Stimulated activated CD4-positive, alpha-beta T cell treated with anti-CD3 and anti-CD28 coated beads, Interleukin-1b, Interleukin-23, amount 100 ng/mL, for 4 hours (primary cell): ENCODE data around the gene SLC44A5.
"Not testable (repeated sequence)": the region's sequence is repeated elsewhere in the genome, so short reads cannot be mapped to it uniquely, and the experiment has no call there.

Source experiments
- DNase-seq, 2 donors: peaks; one replicate each; pipeline ENCODE4 v3.0.0-alpha.2; 2020; ENCODE audit warnings: low read depth in 2 of 2

Gene SLC44A5

DNA sequence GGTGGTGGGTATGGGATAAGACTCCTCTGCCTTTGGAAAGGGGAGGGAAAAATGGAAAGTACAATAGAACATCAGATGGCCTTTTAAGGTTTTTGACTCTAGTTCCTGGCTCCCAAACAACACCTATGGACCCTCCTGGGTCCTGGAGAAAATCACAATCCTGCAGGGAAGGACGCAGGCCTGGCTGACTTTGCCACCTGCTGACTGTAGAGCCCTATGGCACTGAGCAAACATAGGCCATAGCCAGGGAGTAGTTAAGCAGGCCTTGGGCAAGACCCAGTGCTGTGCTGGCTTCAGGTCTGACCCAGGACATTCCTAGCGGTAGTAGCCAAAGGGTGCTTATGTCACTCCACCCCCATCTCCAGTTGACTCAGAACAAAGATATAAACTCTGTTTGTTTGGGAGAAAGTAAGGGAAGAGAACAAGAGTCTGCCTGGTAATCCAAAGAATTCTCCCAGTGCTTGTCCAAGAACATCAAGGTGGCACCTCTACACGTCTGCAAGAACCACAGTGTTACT is 149.0 kb downstream of the SLC44A5 start:
- no peak for DNase-seq

DNA sequence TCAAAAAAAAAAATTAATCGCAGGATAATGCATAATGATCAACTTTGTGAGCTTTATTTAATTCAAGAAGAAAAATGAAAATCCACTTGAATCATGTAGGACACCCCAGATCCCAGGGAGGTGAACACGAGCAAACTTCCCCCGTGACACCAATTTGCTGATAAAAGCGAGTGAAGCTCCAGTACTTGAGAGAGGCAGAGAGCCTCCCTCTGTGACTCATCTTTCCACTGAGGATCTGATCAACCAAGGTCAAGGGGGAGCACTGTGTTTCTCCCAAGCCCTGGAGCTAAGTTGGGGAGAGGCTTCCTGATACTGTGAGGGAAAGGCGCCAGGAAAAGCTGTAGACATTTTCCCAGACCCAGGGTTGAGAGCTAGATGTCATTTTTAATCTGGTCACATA is 160.9 kb downstream of the SLC44A5 start:
- no peak for DNase-seq

DNA sequence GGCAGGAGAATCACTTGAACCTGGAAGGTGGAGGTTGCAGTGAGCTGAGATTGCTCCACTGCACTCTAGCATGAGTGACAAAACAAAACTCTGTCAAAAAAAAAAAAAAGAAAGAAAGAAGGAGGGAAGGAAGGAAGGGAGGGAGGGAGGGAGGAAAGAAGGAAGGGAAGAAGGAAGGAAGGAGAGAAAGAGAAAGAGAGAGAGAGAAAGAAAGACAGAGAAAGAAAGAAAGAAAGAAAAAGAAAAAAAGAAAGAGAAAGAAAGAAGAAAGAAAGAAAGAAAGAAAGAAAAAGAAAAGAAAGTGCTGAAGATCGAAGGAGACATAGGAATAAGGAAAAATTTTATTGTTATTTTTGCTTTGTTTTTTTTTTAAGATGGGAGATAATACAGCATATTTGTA is 166.7 kb downstream of the SLC44A5 start:
- no peak for DNase-seq

DNA sequence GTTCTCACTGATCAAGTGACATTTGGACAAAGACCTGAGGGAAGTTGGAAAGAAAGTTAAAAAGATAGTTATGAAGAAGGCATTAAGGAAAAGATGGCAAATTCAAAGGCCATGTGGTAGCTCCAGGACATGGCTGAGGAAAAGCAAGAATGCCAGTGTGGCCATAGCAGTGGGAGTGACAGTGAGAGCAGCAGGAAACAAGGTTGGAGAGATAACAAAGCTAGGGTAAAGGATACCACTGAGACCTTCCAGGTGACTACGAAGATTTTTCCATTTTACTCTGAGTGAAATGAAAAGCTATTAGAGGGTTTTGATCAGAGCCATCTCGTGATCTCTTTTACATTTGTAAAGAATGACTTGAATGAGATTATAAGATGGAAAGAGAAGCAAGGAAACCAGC is 170.6 kb downstream of the SLC44A5 start:
- no peak for DNase-seq

DNA sequence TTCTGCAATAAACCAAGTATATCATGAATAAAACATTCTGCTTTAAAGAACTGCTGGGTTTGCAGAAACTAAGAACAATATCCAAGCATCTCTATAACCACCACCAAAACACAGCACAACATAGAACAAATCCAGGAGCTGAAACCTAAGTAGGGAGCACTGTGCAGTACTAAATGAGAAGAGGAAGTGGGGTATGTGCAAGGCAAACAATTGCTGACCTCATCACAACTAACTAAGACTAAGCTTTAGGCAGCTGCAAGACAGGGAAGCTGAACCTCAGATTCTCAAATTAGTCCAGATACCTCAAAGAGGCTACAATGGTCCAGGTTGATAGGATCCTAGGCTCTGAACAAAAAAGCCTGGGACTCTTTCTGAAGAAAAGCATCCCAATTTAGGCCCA is 172.6 kb downstream of the SLC44A5 start:
- no peak for DNase-seq

DNA sequence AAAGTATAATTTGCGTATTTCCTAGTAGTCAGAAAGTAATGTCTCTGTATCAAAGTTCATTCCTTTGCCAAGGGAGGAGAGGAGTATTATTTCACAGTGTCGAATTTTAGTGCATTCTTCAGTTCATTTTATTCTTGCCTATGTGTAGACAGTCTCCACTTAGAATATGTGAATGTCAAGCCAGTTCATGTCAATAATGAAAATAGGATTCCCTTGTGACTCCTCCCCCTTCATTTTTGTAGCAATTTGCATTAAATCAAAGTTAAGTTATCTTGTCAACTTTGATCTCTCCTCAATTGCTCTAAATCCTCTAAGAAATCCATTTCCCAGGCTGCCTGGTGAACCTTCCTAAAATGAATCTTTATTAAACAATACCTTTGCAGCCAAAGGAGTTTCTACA is 179.1 kb downstream of the SLC44A5 start:
- DNase-seq: no peak

DNA sequence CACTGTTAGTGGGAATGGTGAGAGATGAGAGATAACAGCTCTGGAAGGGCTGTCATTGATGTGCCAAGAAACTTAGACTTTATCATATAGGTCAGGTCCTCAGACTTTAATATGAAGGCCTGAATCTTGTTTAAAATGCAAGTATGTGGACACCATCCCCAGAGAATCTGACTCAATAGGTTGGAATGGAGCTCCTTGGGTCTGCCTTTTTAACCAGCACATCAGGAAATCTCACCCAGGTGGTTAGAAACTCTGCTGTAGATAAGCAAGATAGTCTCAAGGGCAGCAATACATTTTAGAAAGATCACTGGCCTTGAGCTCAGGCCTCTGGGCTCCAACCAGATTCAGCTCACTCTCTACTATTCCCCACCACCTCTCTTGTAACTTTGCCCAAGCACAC is 180.4 kb downstream of the SLC44A5 start:
- DNase-seq: no peak

DNA sequence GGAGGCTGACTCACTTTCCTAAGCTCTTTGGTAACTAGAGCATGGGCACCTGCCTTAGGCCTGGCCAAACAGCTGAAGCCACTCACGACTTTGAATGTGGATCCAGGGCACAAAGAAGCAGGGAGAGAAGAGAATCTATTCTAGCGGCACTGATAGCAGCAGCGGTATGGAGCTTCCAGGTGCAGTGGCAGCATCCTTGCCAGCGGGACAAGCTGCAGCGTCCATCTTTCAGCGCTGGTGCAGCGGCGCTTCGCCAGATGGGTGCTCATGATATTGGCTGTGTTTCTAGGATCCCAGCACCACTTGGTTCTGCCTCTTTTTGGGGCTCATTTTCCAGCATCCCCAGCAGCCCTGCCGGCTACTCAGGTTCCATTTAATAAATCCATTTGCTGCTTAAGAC is 184.2 kb downstream of the SLC44A5 start:
- DNase-seq: no peak

DNA sequence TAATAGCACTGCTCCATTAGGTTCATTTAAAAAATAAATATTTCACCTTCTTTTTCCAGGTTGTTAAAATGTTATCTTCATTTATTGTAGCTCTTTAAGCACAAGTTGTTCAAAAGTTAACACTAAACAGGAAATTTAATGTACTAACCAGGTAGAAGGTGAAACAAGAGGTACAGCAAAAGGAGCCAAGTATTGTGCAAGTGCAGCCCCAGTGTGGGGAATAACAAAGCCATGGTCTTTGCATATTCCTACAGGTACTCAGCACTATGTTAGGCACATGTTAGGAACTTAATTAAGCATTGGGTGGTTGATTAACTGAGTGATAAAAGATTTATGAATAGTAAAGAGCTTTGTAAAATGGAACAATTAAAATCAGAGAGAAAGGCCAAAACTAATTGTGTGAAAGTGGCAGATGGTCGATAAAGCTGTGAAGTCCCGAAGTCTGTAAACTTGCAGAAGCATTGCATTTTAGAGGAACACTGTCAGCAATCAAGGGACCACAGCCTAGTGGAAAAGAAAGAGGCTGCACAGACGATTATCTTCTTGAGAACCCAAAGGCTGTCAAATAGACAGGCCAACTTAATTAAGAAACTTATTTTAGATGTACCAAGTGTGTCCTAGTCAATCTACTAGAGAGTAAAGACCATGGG is 185.8 kb downstream of the SLC44A5 start:
- DNase-seq: no peak

DNA sequence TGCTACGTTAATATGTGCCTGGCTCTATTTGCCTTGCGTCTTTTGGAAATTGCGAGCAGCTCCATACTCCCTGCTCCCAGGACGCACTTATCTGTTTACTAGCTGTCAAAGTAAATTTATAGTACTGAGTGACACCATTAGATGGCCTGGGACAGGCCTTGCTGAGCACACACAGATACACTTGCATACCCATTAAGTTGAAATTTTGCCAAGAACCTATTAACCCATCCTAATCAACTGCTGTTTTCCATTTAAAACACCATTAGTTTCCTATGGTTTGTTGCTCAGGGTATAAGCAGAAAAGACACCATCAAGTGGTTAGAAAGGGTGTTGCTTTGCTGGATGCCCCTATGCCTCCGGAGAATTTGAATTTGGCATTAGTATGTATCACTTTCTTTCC is 187.3 kb downstream of the SLC44A5 start:
- DNase-seq: no peak

DNA sequence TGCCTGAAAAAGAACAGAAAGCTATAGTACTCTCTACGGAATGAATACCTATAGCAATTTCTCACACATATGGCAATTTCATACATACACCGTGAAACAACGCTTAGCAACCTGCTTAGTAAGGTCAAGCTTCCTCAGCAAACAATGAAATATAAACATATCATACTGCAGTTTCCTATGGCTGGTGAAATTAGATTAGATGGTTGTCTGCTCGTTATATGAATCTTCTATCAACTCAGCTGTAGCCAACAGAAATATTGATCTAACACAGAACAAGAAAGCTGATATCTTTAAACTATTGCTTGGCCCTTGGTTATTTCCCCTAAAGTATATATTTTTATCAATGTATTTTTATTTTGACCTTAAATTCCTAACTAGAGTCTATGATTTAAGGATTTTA is 187.8 kb downstream of the SLC44A5 start:
- DNase-seq: no peak

DNA sequence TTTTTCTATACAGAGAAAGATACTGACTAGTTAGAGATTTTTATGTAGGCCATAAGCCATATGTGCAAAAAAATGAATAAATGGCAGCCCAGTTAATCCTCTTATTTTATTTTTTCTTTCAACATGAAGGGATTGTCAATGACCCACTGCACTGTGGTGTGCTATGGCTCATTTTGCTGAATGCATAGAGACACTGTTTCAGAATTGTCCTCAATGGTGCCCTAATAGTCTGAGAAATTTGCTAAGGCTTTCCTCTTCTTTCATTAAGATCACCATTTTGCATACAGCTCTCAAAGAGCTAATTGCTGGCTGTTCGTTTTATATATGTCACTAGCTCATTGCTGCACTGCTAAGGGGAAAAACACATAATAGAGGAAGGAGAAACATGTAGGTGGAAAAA is 189.5 kb downstream of the SLC44A5 start:
- DNase-seq: no peak

DNA sequence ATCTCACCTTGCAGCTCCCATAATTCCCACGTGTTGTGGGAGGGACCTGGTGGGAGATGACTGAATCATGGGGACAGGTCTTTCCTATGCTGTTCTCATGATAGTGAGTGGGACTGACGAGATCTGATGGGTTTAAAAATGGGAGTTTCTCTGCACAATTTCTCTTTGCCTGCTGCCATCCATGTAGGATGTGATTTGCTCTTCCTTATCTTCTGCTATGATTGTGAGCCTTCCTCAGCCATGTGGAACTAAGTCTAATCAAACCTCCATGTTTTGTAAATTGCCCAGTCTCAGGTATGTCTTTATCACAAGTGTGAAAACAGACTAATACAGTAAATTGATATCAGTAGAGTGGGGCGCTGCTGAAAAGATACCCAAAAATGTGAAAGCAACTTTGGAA is 195.7 kb downstream of the SLC44A5 start:
- no peak for DNase-seq

DNA sequence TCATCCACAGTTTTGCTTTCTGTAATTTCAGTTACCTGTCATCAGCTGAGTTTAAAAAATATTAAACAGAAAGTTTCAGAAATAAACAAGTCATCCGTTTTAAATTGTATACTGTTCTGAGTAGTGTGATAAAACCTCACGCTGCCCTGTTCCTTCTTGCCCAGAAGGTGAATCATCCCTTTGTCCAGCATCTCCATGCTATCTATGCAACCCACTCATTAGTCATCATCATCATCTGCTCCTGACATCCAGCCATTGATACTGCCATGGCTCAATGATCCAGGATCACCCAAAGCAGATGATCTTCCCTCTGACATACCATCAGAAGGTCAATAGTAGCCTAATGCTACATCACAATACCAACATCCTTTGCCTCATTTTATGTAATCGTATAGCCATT is 198.3 kb downstream of the SLC44A5 start:
- DNase-seq: no peak

DNA sequence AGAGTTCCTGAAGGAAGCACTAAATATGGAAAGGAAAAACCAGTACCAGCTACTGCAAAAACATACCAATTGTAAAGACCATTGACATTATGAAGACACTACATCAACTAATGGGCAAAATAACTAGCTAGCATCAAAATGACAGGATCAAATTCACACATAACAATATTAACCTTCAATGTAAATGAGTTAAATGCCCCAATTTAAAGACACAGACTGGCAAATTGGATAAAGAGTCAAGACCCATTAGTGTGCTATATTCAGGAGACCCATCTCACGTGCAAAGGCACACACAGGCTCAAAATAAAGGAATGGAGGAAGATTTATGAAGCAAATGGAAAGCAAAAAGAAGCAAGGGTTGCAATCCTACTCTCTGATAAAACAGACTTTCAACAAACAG is 206.2 kb downstream of the SLC44A5 start:
- not testable (repeated sequence) for DNase-seq

DNA sequence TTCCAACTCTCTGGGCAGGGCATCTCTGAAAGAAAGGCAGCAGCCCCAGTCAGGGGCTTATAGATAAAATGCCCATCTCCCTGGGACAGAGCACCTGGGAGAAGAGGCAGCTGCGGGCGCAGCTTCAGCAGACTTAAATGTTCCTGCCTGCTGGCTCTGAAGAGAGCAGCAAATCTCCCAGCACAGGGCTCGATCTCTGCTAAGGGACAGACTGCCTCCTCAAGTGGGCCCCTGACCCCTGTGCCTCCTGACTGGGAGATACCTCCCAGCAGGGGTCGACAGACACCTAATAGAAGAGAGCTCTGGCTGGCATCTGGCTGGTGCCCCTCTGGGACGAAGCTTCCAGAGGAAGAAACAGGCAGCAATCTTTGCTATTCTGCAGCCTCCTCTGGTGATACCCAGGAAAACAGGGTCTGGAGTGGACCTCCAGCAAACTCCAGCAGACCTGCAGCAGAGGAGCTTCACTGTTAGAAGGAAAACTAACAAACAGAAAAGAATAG is 207.7 kb downstream of the SLC44A5 start:
- DNase-seq: not testable (repeated sequence)

DNA sequence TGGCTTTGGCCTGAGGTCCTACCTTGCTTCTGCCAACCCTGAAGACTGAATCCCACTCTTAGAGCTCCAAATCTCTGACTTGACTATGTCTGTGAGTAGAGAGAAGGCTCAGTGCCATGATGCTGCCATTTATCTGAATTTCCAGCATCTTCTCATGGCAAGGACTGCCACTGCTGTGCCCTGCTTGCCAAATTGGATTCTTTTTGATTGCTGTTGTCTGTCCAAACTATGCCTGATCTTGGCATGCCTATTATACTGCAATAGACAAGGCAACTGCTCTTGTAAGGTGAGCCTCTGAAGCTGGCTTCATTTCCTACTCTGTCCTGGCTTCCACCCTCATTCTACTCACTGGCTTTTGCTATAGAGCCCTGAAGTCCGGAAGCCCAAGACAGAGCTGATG is 210.2 kb downstream of the SLC44A5 start:
- DNase-seq: no peak

DNA sequence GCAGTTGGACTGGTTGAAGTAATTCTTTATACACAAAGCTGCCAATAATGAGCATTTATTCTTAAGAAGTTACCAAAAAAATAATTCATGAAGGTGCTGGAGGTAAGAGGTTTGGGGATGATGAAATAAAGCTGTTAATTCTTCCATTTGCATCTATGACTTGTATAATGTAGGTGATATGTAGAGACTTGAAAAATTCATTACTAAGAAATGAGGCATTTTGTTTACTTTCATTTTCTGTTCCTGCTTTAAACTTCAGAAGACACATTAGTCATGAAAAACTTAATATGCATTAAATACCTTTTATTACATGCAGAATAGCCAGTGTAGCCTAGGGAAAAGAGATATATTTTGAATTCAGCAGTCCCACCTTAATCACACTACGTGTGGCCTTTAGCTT is 214.2 kb downstream of the SLC44A5 start:
- DNase-seq: no peak

DNA sequence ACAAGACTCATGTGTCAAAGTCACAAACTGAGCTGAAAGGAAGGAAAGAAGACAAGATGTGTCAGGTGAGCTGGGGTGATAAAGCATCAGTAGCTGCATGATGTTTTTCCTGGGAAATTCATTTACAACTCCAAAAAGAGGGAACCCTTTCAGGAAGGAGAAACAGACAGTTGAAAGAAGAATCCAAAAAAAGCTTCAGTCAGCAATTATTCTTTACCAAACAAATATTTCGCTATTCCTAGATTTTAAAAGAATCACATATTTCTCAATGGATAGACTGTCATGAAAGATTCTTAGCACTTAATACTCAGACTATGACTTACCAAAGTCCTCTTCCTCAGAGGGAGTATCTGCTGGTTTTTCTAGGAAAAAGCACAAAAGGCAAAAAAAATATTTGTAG is 214.7 kb downstream of the SLC44A5 start:
- DNase-seq: no peak

DNA sequence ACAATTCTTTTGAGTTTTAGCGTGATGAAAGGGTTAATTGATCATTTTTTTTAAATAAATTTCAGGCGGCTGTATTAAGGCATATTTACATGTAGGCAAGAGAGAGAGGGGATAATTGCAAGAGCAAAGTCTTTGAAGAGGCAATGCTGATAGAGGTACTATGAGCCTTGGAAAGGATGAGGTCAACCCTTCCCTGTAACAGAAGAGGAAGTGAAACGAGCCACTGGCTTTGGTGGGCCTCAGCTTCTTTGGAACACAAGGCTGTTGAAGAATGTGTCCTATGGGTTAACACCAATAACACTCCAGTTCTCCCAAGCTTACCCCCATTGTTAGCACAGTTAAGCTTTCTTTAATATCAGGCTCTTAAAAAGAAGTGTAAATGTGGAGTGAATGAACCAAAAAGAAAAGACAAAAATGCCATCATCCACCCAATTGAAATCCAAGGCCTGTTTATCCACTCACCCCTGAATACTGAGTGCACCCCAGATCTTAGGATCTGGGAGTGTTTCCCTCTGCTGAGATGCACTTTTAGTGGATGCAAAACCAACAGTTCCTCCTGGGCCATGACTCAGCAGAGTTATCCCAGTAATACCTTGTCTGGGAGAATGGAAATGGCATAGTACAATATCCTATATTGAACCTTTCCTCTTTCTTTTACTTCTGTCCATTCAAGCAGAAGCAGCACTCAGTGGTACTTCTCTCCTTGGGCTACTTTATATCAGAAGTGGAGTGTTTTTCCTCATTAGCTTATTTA is 216.4 kb downstream of the SLC44A5 start:
- no peak for DNase-seq

DNA sequence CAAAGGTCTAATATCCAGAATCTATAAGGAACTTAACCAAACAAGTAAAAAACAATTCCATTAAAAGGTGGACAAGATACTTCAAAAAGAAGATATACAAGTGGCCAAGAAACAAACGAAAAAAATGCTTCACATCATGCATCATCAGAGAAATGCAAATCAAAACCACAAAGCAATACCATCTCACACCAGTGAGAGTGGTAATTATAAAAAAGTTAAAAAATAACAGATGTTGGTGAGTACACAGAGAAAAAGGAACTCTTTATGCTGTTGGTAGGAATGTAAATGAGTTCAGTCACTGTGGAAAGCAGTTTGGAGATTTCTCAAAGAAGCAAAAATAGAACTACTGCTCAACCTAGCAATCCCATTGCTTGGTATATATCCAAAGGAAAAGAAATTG is 218.6 kb downstream of the SLC44A5 start:
- no peak for DNase-seq

DNA sequence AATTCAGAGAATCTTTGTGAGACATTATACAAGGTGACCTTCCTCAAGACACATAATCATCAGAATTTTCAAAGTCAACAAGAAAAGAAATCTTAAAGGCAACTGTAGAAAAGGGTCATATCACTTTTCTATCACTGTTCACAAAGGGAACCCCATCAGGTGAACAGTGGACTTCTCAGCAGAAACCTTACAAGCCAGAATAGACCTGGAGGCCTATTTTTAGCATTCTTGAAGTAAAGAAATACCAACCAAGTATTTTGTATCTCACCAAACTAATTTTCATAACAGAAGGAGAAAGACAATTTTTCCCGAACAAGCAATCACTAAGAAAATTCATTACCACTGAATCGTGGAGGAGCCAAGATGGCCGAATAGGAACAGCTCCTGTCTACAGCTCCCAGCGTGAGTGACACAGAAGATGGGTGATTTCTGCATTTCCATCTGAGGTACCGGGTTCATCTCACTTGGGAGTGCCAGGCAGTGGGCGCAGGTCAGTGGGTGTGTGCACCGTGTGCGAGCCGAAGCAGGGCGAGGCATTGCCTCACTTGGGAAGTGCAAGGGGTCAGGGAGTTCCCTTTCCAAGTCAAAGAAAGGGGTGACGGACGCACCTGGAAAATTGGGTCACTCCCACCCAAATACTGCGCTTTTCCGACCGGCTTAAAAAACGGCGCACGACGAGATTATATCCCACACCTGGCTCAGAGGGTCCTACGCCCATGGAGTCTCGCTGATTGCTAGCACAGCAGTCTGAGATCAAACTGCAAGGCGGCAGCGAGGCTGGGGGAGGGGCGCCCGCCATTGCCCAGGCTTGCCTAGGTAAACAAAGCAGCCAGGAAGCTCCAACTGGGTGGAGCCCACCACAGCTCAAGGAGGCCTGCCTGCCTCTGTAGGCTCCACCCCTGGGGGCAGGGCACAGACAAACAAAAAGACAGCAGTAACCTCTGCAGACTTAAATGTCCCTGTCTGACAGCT is 235.2 kb downstream of the SLC44A5 start:
- DNase-seq: not testable (repeated sequence)
